Measurements from ENCODE around the gene CBY2.
A peak's percentile ranks its signal among the peaks of the same experiment; 100 is the strongest.
"Not testable (repeated sequence)": the region's sequence is repeated elsewhere in the genome, so short reads cannot be mapped to it uniquely, and the experiment has no call there.

Gene CBY2, protein sequence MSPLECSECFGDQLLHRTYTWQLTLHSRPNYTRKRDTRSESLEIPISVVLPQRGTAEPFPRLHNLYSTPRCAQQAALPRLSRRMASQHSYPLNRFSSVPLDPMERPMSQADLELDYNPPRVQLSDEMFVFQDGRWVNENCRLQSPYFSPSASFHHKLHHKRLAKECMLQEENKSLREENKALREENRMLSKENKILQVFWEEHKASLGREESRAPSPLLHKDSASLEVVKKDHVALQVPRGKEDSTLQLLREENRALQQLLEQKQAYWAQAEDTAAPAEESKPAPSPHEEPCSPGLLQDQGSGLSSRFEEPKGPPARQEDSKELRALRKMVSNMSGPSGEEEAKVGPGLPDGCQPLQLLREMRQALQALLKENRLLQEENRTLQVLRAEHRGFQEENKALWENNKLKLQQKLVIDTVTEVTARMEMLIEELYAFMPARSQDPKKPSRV

DNA sequence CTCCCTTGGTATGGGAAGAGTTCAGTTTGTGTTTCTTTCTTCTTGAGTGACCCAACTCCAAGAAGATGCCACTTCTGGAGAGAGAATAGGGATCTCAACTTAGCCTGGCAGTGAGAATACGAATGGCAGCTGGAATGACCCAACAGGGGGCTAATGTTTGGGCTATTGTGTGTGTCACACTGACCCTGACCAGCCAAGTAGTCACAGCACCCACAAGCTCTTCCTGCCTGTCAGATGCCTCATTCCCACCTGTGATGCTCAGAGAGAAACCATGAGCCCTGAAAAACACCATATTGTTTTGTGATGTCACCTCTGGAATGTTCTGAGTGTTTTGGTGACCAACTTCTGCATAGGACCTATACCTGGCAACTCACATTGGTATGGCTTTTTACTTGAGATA is at the start of gene CBY2:
CBY2 (plus strand) TSS at position 233 of the 400 bp plus-strand sequence; CDS start at position 304, 71 bp downstream.
- H3K9me3 Mint-ChIP-seq, result no peaks in the 10 kb centered on the region
- H3K27ac Mint-ChIP-seq, result peak within 1 kb of the TSS; percentile 20
- peaks cover 12% of the 10 kb centered on the region for H3K4me1 Mint-ChIP-seq
- H3K4me3 Mint-ChIP-seq, result no peak within 1 kb of the TSS
- no peaks in the 10 kb centered on the region for H3K36me3 Mint-ChIP-seq (ENCODE audit: low read depth)
- DNase-seq, result no peak
- H3K27me3 Mint-ChIP-seq, result peaks cover 3% of the 10 kb centered on the region
- ATAC-seq, result peak; percentile 12

GRCh38 chr13:45654633-45655349 is 47.3 kb upstream of the CBY2 start:
- ATAC-seq (no peak), DNase-seq (no peak)
- H3K27me3 Mint-ChIP-seq, result no peaks in the 10 kb centered on the region
- no peak overlapping the region for H3K4me3 Mint-ChIP-seq
- H3K36me3 Mint-ChIP-seq (ENCODE audit: low read depth), result no peaks in the 10 kb centered on the region
- no peak overlapping the region for H3K27ac Mint-ChIP-seq
- H3K4me1 Mint-ChIP-seq, result peaks cover 12% of the 10 kb centered on the region
- H3K9me3 Mint-ChIP-seq, result no peaks in the 10 kb centered on the region

- no peaks in the 10 kb centered on the region for H3K27me3 Mint-ChIP-seq
- H3K4me3 Mint-ChIP-seq, result no peak overlapping the region
- ATAC-seq (peak; percentile 55), DNase-seq (no peak)
- no peaks in the 10 kb centered on the region for H3K36me3 Mint-ChIP-seq (ENCODE audit: low read depth)
- H3K27ac Mint-ChIP-seq, result peak overlapping the region; percentile 16
- no peaks in the 10 kb centered on the region for H3K9me3 Mint-ChIP-seq
- H3K4me1 Mint-ChIP-seq, result peaks cover 12% of the 10 kb centered on the region
These were observed 43.4 kb upstream of the CBY2 start for GRCh38 chr13:45658586-45659235.

GRCh38 chr13:45659536-45659935 is 42.6 kb upstream of the CBY2 start:
- no peak overlapping the region for H3K27ac Mint-ChIP-seq
- H3K36me3 Mint-ChIP-seq (ENCODE audit: low read depth), result no peaks in the 10 kb centered on the region
- no peak for ATAC-seq
- peaks cover 12% of the 10 kb centered on the region for H3K4me1 Mint-ChIP-seq
- no peak overlapping the region for H3K4me3 Mint-ChIP-seq
- H3K27me3 Mint-ChIP-seq, result no peaks in the 10 kb centered on the region
- no peaks in the 10 kb centered on the region for H3K9me3 Mint-ChIP-seq
- no peak for DNase-seq

GRCh38 chr13:45660458-45660857 is 41.7 kb upstream of the CBY2 start:
- DNase-seq, result not testable (repeated sequence)

DNA sequence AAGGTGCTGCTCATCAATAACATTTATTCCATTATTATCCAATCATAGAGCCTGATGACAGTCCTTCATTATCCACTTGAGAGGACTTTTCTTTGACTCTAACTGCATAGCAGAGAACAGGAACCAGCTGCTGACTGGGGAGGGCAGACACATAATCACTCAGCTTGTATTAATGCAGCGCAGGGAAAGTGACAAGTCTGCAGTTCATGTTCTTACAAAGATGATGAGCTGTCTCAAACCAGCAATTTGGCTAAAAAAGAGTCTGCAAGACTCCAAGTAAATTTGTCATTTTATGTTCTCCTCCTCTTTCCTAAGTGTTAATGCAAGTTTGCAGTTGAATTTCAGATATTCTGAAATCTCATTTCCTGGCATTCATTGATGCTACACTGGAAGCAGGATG is 40.0 kb upstream of the CBY2 start:
- ATAC-seq (no peak), DNase-seq (no peak)
- Mint-ChIP-seq H3K9me3 (no peaks in the 10 kb centered on the region), H3K36me3 (ENCODE audit: low read depth) (no peaks in the 10 kb centered on the region), H3K27me3 (no peaks in the 10 kb centered on the region), H3K27ac (no peak overlapping the region), H3K4me1 (peaks cover 12% of the 10 kb centered on the region), H3K4me3 (no peak overlapping the region)

More at GRCh38 chr13:45660458-45660857, 41.7 kb upstream of the CBY2 start:
- not testable (repeated sequence) for H3K9me3 Mint-ChIP-seq; H3K4me3 Mint-ChIP-seq; H3K36me3 Mint-ChIP-seq (ENCODE audit: low read depth); H3K27ac Mint-ChIP-seq; H3K27me3 Mint-ChIP-seq
- peak; percentile 36 for ATAC-seq
- peaks cover 12% of the 10 kb centered on the region for H3K4me1 Mint-ChIP-seq

- H3K4me3 Mint-ChIP-seq; H3K27me3 Mint-ChIP-seq; H3K9me3 Mint-ChIP-seq; DNase-seq; H3K36me3 Mint-ChIP-seq (ENCODE audit: low read depth); H3K27ac Mint-ChIP-seq; ATAC-seq: not testable (repeated sequence)
- peaks cover 12% of the 10 kb centered on the region for H3K4me1 Mint-ChIP-seq
These were observed 39.2 kb upstream of the CBY2 start for GRCh38 chr13:45662903-45663302.

DNA sequence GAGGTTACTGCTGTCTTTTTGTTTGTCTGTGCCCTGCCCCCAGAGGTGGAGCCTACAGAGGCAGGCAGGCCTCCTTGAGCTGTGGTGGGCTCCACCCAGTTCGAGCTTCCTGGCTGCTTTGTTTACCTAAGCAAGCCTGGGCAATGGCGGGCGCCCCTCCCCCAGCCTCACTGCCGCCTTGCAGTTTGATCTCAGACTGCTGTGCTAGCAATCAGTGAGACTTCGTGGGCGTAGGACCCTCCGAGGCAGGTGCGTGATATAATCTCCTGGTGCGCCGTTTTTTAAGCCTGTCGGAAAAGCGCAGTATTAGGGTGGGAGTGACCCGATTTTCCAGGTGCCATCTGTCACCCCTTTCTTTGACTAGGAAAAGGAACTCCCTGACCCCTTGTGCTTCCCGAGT is 32.5 kb upstream of the CBY2 start:
- DNase-seq; H3K4me3 Mint-ChIP-seq; H3K27me3 Mint-ChIP-seq; ATAC-seq; H3K27ac Mint-ChIP-seq; H3K36me3 Mint-ChIP-seq (ENCODE audit: low read depth); H3K4me1 Mint-ChIP-seq; H3K9me3 Mint-ChIP-seq: not testable (repeated sequence)

- Mint-ChIP-seq H3K27ac (no peak overlapping the region), H3K4me3 (no peak overlapping the region), H3K9me3 (no peaks in the 10 kb centered on the region), H3K4me1 (no peaks in the 10 kb centered on the region), H3K36me3 (ENCODE audit: low read depth) (no peaks in the 10 kb centered on the region), H3K27me3 (peaks cover 1% of the 10 kb centered on the region)
- DNase-seq, result no peak
- ATAC-seq, result no peak
These were observed 31.8 kb upstream of the CBY2 start for GRCh38 chr13:45670189-45670885.

- Mint-ChIP-seq H3K4me1 (no peaks in the 10 kb centered on the region), H3K27me3 (no peaks in the 10 kb centered on the region), H3K4me3 (no peak overlapping the region), H3K27ac (no peak overlapping the region), H3K36me3 (ENCODE audit: low read depth) (no peaks in the 10 kb centered on the region), H3K9me3 (no peaks in the 10 kb centered on the region)
- DNase-seq (no peak), ATAC-seq (no peak)
These were observed 27.2 kb upstream of the CBY2 start for GRCh38 chr13:45674908-45675307.

GRCh38 chr13:45678282-45678681 is 23.8 kb upstream of the CBY2 start:
- Mint-ChIP-seq H3K4me1 (no peaks in the 10 kb centered on the region), H3K9me3 (no peaks in the 10 kb centered on the region), H3K36me3 (ENCODE audit: low read depth) (no peaks in the 10 kb centered on the region), H3K4me3 (no peak overlapping the region), H3K27ac (no peak overlapping the region), H3K27me3 (no peaks in the 10 kb centered on the region)
- no peak for ATAC-seq
- DNase-seq, result no peak

GRCh38 chr13:45681113-45681512 is 21.0 kb upstream of the CBY2 start:
- H3K36me3 Mint-ChIP-seq (ENCODE audit: low read depth), result no peaks in the 10 kb centered on the region
- H3K27ac Mint-ChIP-seq, result no peak overlapping the region
- no peaks in the 10 kb centered on the region for H3K9me3 Mint-ChIP-seq
- DNase-seq, result no peak
- no peaks in the 10 kb centered on the region for H3K27me3 Mint-ChIP-seq
- no peak overlapping the region for H3K4me3 Mint-ChIP-seq
- ATAC-seq, result no peak
- no peaks in the 10 kb centered on the region for H3K4me1 Mint-ChIP-seq

DNA sequence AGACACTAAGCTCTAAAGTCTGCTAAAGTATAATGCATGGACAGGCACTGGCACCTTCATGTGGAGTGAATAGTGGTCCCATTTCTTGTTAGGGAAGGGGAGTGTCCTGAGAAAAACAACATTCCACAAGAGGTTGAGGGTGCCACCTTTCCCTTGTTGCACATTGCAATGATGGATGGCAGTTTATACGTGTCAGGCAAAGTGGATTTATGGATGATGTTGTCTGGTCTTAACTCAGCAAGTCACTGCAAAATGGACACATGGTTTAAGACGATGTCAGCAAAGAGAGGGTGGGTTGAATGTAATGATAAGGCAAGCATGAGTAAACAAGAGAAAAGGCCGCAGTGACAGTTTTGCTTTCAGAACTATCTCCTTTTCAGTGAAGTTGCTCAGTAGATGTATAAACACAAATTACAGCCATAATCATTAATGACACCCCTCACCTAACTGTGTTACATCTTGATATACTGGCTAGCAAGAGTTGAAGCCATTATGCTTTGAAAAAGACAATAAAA is 19.6 kb upstream of the CBY2 start:
- ATAC-seq, result no peak
- Mint-ChIP-seq H3K27me3 (no peaks in the 10 kb centered on the region), H3K4me3 (no peak overlapping the region), H3K27ac (no peak overlapping the region), H3K9me3 (no peaks in the 10 kb centered on the region), H3K36me3 (ENCODE audit: low read depth) (no peaks in the 10 kb centered on the region), H3K4me1 (no peaks in the 10 kb centered on the region)
- no peak for DNase-seq

DNA sequence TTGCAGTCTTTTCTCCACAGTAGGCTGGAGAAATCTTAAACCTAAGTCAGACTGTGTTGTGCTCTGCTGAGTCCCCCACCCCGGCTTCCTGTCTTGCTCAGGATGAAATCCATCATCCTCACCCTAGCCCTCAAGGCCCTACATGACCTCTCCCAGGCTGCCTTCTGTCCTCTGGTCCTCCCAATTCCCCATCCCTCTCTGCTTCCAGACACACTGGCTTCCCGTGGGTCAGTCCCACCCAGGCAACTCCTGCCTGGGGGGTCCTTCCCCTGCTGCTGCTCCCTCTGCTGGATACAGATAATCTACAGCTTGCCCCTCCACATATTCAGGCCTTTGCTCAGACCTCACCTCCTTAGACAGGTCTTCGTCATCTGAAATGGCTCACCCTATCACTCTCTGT is 18.4 kb upstream of the CBY2 start:
- Mint-ChIP-seq H3K4me3 (no peak overlapping the region), H3K4me1 (no peaks in the 10 kb centered on the region), H3K9me3 (no peaks in the 10 kb centered on the region), H3K36me3 (ENCODE audit: low read depth) (no peaks in the 10 kb centered on the region), H3K27me3 (no peaks in the 10 kb centered on the region), H3K27ac (no peak overlapping the region)
- DNase-seq (no peak), ATAC-seq (no peak)

Measured in activated naive CD8-positive, alpha-beta T cell treated with anti-CD3 and anti-CD28 coated beads, Interleukin-2, amount 50 U/mL, for 24 hours (primary cell).